ENCODE results near the gene AFAP1.

The AFAP1 gene

DNA sequence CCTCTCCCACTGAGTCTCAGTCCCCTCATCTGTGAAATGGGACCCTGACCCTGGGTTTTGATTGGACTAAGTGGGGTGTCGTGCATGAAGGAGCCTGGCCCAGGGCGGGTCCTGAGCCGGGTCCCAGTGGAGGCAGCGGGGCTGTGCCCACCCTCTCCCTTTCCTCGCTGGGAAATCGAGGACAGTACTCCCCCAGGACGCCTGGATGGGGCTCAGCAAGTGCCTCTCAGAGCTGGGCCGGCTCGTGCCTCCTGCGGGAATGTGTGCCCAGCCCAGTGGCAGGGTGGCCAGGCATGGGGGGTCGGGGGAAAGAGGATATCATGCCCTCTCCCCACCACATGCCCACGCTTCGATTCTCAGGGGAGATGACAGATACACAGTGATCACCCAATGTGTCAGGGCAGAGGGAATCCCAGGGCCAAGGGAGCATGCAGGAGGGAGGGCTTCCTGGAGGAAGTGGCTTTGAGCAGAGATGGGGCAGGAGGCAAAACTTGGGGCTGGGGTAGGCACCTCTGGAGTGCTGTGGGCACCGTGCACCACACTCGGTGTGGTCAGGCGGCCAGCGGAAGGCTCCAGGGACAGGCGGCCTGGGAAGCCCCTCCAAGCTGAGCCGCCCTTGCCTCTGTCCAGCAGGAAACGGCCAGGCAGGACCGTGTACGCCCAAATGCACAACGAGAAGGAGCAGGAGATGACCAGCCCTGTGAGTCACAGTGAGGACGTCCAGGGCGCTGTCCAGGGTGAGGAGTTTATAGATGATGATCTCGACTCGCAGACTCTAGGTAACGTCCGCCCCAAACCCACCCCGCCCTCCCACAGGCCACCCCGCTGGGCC lies 203.0 kb downstream of the AFAP1 start:
- no peak for DNase-seq (ENCODE audit: low read depth)

DNA sequence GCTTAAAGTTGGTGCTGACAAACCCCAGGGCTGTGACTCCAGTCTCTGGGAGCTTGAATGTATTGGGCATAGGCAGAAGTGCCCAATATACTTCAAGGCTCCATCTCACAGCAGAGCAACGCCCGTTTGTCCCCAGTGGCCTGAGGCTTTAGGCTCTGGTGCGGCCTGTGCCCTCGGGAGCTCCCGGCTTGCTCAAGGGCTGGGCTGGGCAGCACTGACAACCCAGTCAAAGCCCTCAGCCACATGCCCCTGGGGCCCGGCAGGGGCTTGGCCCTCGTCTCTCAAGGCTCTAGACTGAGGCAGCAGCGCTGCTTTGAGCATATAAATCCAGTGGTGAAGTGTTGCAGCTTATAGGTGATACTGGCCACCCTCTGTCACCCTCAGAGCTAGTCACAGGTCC lies 203.7 kb downstream of the AFAP1 start:
- no peak for DNase-seq (ENCODE audit: low read depth)

DNA sequence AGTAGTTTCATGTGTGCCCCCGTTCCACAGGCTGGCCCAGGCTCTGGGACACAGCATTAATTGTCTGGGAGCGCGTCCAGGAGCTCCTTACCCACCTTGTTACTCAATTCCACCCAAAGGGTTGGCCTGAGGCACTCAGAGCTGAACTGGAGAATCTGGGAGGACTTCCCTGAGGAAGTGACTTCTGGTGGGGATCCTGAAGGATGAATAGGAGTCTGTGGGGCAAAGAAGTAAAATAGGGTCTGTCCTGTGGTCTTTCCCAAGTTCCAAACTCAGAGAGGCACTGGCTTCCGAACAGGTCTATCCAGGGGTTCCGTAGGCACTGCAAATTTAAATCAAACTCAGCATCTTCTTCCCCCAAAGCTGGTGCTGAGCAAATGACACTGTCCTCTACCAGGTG lies 204.3 kb downstream of the AFAP1 start:
- no peak for DNase-seq (ENCODE audit: low read depth)

DNA sequence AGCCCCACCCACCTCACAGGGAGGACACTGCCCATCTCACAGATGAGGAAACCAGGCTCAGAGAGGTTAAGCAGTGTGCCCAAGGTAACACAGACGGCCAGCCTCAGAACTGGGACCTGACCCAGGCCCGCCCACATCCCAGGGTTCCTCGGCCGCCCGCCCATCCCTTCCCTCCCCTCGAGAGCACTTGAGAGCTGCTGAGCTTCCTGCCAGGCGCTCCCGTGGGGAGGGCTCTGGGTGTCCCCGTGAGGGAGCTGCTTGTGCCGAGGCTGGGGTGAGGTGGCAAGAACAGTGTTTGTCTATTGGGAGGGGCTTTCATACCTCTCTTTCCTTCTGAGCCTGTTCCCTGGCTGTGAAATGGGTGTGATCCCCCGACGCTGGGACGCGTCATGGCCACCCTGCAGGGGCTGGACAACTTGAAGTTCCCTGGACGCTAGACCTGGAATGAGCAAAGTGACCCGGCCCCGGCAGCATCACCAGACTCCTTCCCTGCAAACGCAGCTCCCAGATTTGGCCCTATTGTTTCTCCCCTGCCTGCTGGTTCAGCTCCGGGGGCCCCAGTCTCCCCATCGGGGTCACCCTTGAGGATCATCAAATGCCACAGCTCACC lies 204.9 kb downstream of the AFAP1 start:
- no peak for DNase-seq (ENCODE audit: low read depth)

DNA sequence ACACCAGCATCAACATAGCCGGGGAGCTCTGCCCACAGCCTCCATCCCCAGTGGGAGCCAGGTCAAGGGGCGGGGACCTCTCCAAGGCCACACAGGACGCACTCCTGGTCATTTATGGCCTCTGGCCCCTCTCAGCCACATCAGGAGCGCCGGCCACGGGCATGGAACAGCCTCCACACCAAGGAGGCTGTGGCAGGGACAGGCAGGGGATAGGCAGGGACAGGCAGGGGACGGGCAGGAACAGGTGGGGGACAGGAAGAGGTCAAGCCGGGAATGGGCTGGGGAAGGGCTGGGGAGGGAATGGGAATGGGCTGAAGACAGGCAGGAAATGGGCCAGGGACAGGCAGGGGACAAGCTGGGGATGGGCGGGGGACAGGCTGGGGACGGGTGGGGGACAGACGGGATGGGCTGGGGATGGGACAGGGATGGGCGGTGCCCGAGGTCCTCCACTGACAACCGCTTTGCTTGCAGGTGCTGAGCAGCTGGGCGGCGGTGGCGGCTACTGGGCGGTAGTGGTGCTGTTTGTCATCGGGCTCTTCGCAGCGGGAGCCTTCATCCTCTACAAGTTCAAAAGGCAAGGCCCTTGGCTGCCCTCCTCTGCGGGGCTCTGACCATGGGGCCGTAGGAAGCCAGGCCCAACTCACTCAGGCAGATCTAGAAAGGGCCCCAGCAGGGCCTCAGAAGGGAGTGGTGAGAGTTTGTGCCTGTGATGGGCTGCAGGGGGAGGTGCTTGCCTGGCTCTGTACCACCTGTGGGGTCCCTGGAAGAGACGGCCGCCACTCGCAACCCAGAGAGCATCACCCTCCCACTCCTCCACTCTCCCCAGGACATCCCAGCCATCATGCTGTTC lies 205.6 kb downstream of the AFAP1 start:
- no peak for DNase-seq (ENCODE audit: low read depth)

DNA sequence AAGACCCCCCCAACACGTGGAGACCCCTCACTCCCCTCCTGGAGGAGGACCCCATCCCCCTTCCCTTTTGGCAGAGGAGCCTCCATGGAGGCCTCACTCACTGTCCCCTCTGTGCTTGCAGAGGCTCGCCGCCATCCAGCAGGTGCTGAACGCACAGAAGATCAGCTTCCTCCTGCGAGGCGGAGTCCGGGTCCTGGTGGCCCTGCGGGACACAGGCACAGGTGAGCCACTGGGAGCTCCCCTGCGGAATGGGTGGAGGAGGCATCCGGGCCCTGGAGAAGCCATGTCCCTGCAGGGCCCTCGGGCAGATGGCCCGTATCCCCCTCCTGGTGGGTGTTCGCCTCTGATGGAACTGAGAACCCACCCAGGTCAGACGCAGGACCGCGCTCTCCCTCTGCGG lies 206.5 kb downstream of the AFAP1 start:
- DNase-seq (ENCODE audit: low read depth), result no peak

DNA sequence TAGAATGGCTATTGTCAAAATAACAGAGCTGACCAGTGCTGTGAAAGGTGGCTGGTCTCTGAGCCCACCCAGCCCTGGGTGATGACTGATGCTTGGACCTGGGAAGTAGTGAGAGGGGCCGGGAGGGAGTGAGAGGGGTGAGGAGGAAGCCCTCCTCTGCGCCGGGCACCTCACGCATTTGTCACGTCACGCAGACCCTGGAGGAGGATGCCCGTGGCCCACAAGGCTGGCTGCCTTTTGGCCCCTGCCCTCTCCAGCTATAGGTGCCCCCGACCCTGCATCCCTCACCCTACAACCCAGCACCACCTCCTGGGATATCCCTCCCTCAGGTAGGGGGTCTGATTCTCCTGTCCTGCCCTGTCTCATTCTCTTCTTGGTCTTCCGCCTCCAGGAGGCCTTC lies 207.4 kb downstream of the AFAP1 start:
- DNase-seq (ENCODE audit: low read depth), result no peak

DNA sequence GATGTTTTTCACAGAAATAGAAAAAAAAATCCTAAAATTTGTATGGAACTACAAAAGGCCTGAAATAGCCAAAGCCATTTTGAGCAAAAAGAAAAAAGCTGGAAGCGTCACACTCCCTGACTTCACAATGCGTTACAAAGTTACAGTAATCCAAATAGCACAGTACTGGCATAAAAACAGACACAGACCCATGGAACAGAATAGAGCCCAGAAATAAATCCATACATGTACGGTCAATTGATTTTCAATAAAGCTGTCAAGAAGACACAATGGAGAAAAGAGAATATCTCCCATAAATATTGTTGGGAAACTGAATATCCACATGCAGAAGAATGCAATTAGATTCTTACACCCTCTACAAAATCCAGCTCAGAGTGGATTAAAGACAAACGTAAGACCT lies 208.2 kb downstream of the AFAP1 start:
- DNase-seq (ENCODE audit: low read depth), result no peak

DNA sequence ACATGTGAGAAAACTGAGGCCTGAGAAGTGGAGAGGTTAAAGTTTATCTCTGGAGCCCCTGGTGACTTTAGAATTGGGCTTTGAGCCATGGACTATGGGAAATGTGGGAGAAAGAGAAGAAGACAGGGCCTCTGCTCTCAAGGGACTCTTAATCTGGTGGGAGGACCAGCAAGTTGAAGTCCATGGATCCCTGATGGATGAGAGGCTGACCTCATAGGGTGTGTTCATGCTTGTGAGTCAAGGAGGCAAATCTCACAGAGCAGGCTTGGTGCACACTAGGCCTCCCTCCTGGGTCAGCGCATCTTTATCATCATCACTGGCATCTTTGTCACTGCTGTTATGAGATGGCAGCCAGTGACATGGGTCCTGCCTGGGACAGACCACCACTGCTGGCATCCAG lies 211.9 kb downstream of the AFAP1 start:
- no peak for DNase-seq (ENCODE audit: low read depth)

DNA sequence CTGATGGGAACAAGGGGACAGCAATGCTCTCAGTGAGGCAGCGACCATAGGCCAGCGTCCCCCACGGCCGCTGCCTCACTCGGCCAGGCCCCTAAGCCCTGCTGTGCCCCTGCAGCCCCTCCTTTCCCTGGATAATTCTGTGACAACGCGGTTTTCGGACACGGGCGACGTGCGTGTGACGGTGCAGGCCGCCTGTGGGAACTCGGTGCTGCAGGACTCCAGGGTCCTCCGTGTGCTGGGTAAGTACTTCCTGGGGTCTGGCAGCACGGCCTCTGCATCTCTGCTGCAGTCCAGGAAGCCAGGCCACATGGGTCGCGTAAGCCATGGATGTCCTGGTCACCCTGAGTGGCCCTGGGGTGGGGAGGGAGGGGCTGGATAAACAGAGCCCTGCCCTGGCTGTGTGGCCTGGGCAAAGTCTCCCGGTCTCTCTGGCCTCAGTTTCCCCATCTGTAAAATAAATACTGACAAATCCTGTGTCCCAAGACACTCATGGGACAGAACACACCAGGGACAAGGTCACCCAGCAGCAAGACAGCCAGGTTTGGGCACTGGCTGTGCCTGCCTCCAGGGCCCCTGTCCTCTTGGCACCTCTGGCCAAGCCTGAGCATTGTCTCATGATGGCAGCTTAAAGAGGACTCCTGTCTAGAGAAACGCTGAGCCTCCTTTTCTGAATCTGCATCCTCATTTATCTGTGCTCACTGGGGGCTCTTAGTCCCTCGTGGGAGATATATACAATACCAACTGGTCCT lies 212.8 kb downstream of the AFAP1 start:
- no peak for DNase-seq (ENCODE audit: low read depth)

DNA sequence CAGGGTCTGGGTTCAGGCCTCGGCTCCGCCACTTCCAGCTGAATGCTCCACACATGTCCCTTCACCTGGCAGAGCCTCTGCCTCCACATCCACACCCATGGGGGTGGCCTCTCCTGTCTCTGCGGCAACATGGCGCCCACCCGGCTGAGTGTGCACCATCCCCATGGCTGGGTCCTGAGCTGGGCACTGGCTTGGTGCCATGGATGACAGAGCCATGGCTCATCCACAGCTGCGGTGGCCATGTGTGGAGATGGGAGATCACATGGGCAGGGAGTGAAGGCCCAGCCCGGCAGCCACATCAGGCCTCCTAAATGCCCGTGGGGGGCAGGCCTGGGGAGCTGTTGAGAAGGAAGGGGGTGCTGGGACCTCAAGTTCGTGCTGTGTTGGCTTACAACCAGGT lies 213.7 kb downstream of the AFAP1 start:
- DNase-seq (ENCODE audit: low read depth), result no peak

DNA sequence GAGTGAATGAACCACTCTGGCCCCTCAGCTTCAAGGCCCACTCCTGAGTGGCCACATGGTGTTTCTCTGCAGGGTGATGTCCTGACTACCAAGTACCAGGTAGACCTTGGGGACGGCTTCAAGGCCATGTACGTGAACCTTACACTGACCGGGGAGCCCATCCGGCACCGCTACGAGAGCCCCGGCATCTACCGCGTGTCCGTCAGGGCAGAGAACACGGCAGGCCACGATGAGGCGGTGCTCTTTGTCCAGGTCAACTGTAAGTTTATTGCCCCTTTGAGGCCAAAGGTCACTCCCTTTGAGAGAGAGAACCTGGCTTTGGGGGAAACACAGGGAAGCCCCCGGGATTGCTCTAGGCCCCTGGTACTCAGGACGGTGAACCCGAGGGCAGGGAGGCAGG lies 216.0 kb downstream of the AFAP1 start:
- DNase-seq (ENCODE audit: low read depth), result no peak

DNA sequence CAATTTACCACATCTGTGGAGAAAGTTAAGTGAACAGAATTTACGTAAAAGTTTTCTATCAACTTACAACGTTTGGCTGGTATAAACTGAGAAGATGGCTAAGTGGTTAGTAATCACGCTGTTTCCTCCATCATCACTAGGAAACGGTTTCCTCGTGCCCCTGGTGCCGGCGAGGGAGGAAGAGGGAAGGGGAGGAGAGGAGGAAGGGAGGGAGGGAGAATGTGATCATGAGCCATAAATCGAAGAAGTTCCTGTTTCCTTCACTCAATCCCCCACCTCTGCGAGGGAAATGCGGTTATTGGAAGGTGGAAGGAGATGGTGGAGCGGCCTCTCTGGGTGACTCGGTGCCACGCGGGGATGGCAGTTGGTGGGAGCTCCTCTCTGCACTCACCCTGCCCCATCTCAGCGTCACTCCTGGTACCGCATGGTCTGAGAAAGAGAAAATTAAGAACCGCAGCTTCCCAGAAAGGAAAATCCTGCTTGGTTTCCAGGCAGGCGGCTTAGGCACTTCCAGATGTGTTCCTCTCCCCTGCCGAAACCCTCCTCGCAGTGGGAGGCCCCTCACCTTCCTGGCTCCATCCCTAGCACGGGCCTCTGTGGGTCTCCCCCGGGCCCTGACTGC lies 216.8 kb downstream of the AFAP1 start:
- DNase-seq (ENCODE audit: low read depth), result no peak

DNA sequence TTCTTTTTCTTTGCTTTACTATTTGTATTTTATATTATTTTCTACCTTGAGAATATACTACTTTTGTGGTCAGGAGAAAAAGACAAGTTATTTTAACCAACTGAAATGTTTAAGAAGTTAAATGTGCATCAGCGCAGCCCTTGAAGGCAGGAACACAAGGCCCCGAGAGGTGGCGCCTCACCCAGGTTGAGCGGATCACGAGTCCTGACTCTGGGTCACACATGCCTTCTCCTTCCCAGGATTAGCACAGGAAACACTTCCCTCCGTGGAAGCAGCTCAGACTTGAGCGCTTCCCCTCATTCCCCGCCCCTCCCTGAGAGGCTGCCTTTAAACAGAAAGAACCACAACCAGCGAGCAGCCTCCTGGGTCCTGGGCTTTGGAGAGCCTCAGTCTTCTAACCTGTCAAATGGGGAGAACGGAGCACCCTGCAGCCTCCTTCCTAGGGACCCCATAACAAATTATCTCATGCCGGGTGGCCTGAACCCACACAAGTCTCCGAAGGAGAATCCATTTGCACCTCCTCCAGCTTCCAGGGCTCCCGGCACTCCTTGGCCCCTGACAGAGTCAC lies 217.6 kb downstream of the AFAP1 start:
- no peak for DNase-seq (ENCODE audit: low read depth)

DNA sequence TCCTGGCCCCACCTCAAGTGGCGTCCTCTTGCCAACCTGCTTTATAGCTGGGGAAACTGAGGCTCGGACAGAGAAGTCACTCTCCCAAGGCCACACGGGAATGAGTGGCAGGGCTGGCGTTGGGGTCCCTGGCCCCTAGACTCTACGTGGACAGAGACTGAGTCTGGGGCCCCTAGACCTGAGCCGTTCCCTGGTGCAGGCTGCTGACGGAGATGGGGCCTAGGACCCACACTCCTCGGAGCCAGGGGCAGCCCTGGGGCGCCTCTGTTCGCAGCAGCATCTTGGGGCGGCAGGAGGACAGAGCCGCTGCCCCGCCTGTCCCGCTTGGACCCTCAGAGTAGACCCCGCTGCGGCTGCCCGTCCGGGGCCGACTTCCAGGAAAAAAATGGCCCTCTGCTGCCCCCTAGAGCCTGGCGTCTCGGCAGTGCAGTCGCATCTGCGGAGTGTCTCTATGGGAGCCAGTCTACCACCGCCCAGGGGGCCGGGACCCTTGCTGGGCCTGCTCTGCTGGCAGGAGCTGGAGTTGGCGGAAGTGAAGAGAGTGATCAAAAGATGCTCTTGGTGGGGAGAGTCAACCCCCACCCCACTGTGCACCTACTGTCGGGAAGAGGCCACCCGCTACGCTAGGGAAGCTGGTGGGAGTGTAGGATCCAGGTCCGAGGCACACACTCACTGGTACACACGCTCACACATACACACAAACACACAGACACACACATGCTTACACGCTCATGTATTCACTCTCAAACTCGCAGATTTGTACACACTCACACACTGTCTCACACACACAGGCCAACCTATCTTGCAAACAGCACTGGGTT lies 220.1 kb downstream of the AFAP1 start:
- DNase-seq (ENCODE audit: low read depth), result peak; percentile 25

DNA sequence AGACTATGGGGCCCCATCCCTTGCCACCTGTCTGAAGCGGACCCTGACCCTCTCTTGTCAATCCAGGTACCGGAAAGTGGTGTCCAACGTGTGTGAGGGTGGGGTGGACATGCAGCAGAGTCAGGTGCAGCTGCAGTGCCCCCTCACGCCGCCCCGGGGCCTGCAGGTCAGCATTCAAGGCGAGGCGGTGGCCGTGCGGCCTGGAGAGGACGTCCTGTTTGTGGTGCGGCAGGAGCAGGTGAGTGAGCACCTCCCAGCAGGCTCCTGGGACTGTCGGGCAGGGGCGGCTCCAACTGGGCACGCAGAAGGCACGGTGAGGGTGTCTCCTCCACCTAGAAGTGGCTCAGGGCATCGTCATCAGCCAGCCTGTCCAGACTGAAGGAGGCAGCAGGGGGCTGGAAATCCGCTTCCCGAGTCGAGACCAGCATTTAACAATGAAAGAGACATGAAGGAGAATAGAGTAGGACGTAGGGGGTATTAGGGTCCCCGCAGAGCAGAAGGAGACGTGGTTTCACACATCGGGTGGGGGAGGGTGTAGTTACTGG lies 221.6 kb downstream of the AFAP1 start:
- DNase-seq (ENCODE audit: low read depth), result no peak

DNA sequence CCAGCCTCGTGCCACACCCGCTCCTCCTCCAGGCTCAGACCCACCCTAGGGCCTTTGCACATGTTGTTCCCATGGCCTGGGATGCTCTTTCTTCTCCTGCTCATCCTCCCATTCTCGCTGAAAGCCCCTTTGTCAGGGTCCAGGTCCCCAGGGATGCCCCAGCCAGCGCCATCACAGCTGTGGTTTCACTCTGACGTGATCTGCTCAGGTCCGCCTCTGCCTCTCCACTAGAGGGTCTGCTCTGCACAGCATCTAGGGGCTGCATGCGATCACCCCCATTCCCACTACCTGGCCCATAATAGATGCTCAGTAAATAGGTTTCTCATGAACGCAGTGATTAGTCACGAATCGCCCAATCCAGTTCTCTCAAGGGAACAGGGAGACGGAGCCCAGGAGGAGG lies 222.5 kb downstream of the AFAP1 start:
- DNase-seq (ENCODE audit: low read depth), result no peak

DNA sequence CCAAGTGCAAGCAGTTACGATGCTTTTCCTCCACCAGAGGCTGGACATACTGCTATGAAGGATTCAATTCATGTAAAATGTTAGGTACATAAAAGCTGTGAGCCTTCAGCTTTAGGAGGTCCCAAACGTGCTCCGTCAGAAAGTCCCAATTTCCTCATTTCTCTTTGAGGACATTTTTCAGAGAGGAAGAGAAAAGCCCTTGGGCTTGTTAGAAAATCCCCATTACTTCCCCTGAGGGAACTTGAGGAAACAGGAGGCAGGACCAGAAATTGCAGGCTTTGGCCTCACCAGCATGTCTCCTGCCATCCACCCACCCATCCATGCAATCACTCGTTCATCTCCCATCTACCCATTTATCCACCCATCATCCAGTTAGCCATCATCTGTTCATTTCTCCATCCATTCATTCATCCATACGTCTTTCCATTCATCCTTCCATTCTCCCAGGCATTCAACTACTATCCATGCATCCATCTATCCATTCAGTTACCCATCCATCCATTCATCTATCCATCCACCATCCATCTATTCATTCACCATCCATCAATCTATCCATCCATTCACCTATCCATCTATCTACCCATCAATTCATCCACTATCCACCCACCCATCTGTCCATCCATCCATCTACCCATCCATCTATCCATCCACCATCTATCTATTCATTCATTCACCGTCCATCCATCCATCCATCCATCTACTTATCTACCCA lies 223.5 kb downstream of the AFAP1 start:
- DNase-seq (ENCODE audit: low read depth), result no peak

DNA sequence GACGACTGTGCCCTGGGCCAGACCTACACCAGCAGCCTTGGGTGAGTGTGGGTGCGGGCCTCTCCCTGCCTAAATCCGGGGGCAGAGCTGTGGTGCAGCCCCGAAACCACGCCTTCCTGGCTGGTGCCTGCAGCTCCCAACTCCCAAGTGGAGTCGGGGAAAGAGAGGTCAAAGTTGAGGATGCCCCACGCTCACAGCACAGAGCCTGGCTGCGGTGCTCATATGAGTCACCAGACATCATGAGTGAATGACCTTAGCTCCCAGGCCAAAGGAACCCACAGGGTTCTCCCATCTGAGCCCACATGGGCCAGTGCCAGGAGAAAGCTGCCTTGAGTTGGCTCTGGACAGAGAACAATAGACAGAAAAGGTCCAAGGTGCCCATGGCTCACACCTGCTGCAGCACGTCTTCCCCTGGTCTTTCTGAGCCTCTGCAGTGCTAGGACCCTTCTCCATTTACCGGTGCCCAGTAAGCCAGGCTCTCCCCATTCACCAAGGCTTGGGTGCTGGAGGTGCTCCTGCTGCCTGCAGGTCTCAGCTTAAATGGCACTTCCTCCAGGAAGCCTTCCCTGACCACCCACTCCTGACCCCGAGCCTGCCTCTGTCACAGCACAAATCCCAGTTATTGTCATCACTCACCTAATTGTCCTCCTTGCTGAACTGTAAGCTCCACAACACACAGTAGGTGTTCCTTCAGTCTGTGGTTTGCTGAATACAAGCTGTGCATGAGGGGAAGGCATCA lies 224.2 kb downstream of the AFAP1 start:
- DNase-seq (ENCODE audit: low read depth), result no peak

Data from stimulated activated CD8-positive, alpha-beta memory T cell treated with anti-CD3 and anti-CD28 coated beads, Interleukin-12 subunit alpha, Interleukin-12 subunit beta, amount 100 ng/mL, for 4 hours (primary cell).